ENCODE measurements around the gene CATSPERZ. TPM values are rescaled to one million over a fixed set of nuclear protein-coding genes. Genes with fewer than 3 reads are reported as not detected.

The CATSPERZ gene
- total and polyA plus RNA-seq, 2 of the 13 experiments (the other 11 are each of a cell fraction or from before 2014, with no cell fraction given): 0.22 to 0.48 TPM

GRCh38 chr11:64284048-64284961, 15.9 kb upstream of the CATSPERZ start, which contains the start of gene BAD (continued):
- TF ChIP-seq FOXO1 (CRISPR knock-in tag; IDR thresholded peaks at IDR 0.05) (no peak), ZNF790 (CRISPR knock-in tag; IDR thresholded peaks at IDR 0.05; ENCODE audit: borderline replicate concordance) (0 out of 2 replicates have a peak, but pooled peaks have one; percentile 29), STAG1 (CRISPR knock-in tag; IDR thresholded peaks at IDR 0.05) (no peak), ZSCAN25 (CRISPR knock-in tag; IDR thresholded peaks at IDR 0.05) (no peak), EZH2 (conservative IDR thresholded peaks at IDR 0.05; ENCODE audit: low read depth, low read length) (no peak), GFI1 (CRISPR knock-in tag; IDR thresholded peaks at IDR 0.05; ENCODE audit: borderline replicate concordance) (no peak), ZNF34 (CRISPR knock-in tag; IDR thresholded peaks at IDR 0.05; ENCODE audit: borderline replicate concordance) (no peak), NBN (conservative IDR thresholded peaks at IDR 0.05) (no peak), RBFOX2 (IDR thresholded peaks at IDR 0.05; ENCODE audit: low read depth, low read length) (peak; percentile 68), NAIF1 (CRISPR knock-in tag; IDR thresholded peaks at IDR 0.05; ENCODE audit: borderline replicate concordance) (peak; percentile 96), ZFP91 (CRISPR knock-in tag; IDR thresholded peaks at IDR 0.05; ENCODE audit: borderline replicate concordance) (peak; percentile 32; the same call in 1 of the 2 replicates), ZMYM3 (CRISPR knock-in tag; IDR thresholded peaks at IDR 0.05) (no peak), ZNF230 (CRISPR knock-in tag; IDR thresholded peaks at IDR 0.05) (peak; percentile 75; the same call in 1 of the 2 replicates), PHB2 (IDR thresholded peaks at IDR 0.05; ENCODE audit: partially characterized antibody) (no peak), ZNF775 (CRISPR knock-in tag; IDR thresholded peaks at IDR 0.05; ENCODE audit: borderline replicate concordance) (no peak), ETS1 (CRISPR knock-in tag; IDR thresholded peaks at IDR 0.05) (no peak), ZBTB38 (CRISPR knock-in tag; IDR thresholded peaks at IDR 0.05) (no peak), ELK4 (CRISPR knock-in tag; IDR thresholded peaks at IDR 0.05; ENCODE audit: borderline replicate concordance) (no peak), ZBTB8A (CRISPR knock-in tag; IDR thresholded peaks at IDR 0.05; ENCODE audit: borderline replicate concordance, low read depth) (no peak), IRF2 (CRISPR knock-in tag; IDR thresholded peaks at IDR 0.05) (no peak), ZNF660 (CRISPR knock-in tag; IDR thresholded peaks at IDR 0.05; ENCODE audit: borderline replicate concordance, low read depth) (no peak), GTF2F1 (IDR thresholded peaks at IDR 0.05; ENCODE audit: low read length) (no peak), ZNF704 (CRISPR knock-in tag; IDR thresholded peaks at IDR 0.05; ENCODE audit: borderline replicate concordance) (no peak; the same call in 1 of the 2 replicates), ZNF282 (IDR thresholded peaks at IDR 0.05; ENCODE audit: partially characterized antibody) (no peak)

Data from HepG2 (cell line).